Mesenchymal stem cell (in vitro differentiated cells and primary cell): ENCODE data around the gene HCN1.

Experiments used
- DNase-seq: peaks from one replicate; pipeline ENCODE4 v3.0.0-alpha.2; 2013
- H2AFZ ChIP-seq: one replicate; pipeline ENCODE4 v1.6.1; 2013; ENCODE audit warnings: low read depth, mild to moderate bottlenecking, control low read depth, inconsistent platforms, low read length, moderate library complexity
- H2AK5ac ChIP-seq: 2 replicates; pipeline ENCODE4 v1.6.1; 2013; ENCODE audit warnings: low read length, moderate library complexity, mild to moderate bottlenecking, inconsistent platforms; ENCODE audit not compliant: severe bottlenecking
- H2BK120ac ChIP-seq: one replicate; pipeline ENCODE4 v1.6.1; 2013; ENCODE audit warnings: low read depth, mild to moderate bottlenecking, inconsistent platforms, low read length, moderate library complexity
- H2BK12ac ChIP-seq, 2 experiments: one replicate each; pipeline ENCODE4 v1.6.1; 2013; ENCODE audit warnings: inconsistent platforms in 2 of 2, low read length in 2 of 2, mild to moderate bottlenecking in 2 of 2, moderate library complexity in 2 of 2, control low read depth in 1 of 2
- H2BK15ac ChIP-seq: one replicate; pipeline ENCODE4 v1.6.1; 2013; ENCODE audit warnings: mild to moderate bottlenecking, low read depth, inconsistent platforms; ENCODE audit not compliant: poor library complexity, severe bottlenecking
- H2BK5ac ChIP-seq: 2 replicates; pipeline ENCODE4 v1.6.1; 2013; ENCODE audit warnings: low read depth, mild to moderate bottlenecking, low read length, control low read depth, inconsistent platforms; ENCODE audit not compliant: poor library complexity, severe bottlenecking
- H3K14ac ChIP-seq, 2 experiments: one replicate each; pipeline ENCODE4 v1.6.1; 2013; ENCODE audit warnings: inconsistent platforms in 2 of 2, low read length in 2 of 2, control low read depth in 1 of 2, mild to moderate bottlenecking in 1 of 2, moderate library complexity in 1 of 2
- H3K18ac ChIP-seq, 2 experiments: one replicate each; pipeline ENCODE4 v1.6.1; 2013; ENCODE audit warnings: inconsistent platforms in 2 of 2, low read length in 2 of 2, control low read depth in 1 of 2, low read depth in 1 of 2, mild to moderate bottlenecking in 1 of 2
- H3K23ac ChIP-seq, 2 experiments: one replicate each; pipeline ENCODE4 v1.6.1; 2013; ENCODE audit warnings: inconsistent platforms in 2 of 2, low read length in 2 of 2, mild to moderate bottlenecking in 2 of 2, moderate library complexity in 2 of 2, control low read depth in 1 of 2
- H3K27ac ChIP-seq: 2 replicates; pipeline ENCODE4 v1.5.1; 2013; ENCODE audit warnings: mild to moderate bottlenecking, moderate library complexity, low read length, control low read depth, inconsistent platforms; ENCODE audit not compliant: poor library complexity, severe bottlenecking
- H3K27me3 ChIP-seq, 2 experiments: 2 replicates each; pipeline versions ENCODE4 v1.6.1 to v1.7.0; 2013; ENCODE audit warnings: low read length in 2 of 2, mild to moderate bottlenecking in 2 of 2, moderate library complexity in 2 of 2, control low read depth in 1 of 2, inconsistent platforms in 1 of 2; ENCODE audit not compliant: control insufficient read depth in 1 of 2, insufficient read depth in 1 of 2
- H3K36me3 ChIP-seq, 2 experiments: 2 replicates each; pipeline versions ENCODE4 v1.6.1 to v1.7.0; 2013; ENCODE audit warnings: low read length in 2 of 2, control low read depth in 1 of 2, inconsistent platforms in 1 of 2, low read depth in 1 of 2, mild to moderate bottlenecking in 1 of 2; ENCODE audit not compliant: insufficient read depth in 2 of 2, control insufficient read depth in 1 of 2
- H3K4ac ChIP-seq, 2 experiments: one replicate each; pipeline ENCODE4 v1.6.1; 2013; ENCODE audit warnings: inconsistent platforms in 2 of 2, low read length in 2 of 2, mild to moderate bottlenecking in 2 of 2, moderate library complexity in 2 of 2, control low read depth in 1 of 2, low read depth in 1 of 2
- H3K4me1 ChIP-seq: 2 replicates; pipeline ENCODE4 v1.6.1; 2013; ENCODE audit warnings: low read depth, low read length, control low read depth; ENCODE audit not compliant: control insufficient read depth, insufficient read depth
- H3K4me2 ChIP-seq: 2 replicates; pipeline ENCODE4 v1.6.1; 2013; ENCODE audit warnings: low read length, mild to moderate bottlenecking, inconsistent platforms; ENCODE audit not compliant: poor library complexity, severe bottlenecking
- H3K4me3 ChIP-seq, 2 experiments: 2 replicates each; pipeline versions ENCODE4 v1.5.1 to v1.7.0; 2013; ENCODE audit warnings: low read length in 2 of 2, mild to moderate bottlenecking in 2 of 2, control low read depth in 1 of 2, low read depth in 1 of 2; ENCODE audit not compliant: insufficient read depth in 1 of 2
- H3K79me1 ChIP-seq: replicated peaks from 2 replicates; pipeline ENCODE4 v1.6.1; 2013; ENCODE audit warnings: mild to moderate bottlenecking, control low read depth, low read length, inconsistent platforms; ENCODE audit not compliant: poor library complexity, severe bottlenecking
- H3K9ac ChIP-seq: 2 replicates; pipeline ENCODE4 v1.7.0; 2013; ENCODE audit warnings: mild to moderate bottlenecking, low read length, moderate library complexity
- H3K9me3 ChIP-seq: 2 replicates; pipeline ENCODE4 v1.7.0; 2013; ENCODE audit warnings: mild to moderate bottlenecking, low read length; ENCODE audit not compliant: control insufficient read depth
- H4K8ac ChIP-seq: one replicate; pipeline ENCODE4 v1.6.1; 2013; ENCODE audit warnings: inconsistent platforms, mild to moderate bottlenecking, low read length, moderate library complexity
- H4K91ac ChIP-seq: one replicate; pipeline ENCODE4 v1.6.1; 2013; ENCODE audit warnings: mild to moderate bottlenecking, low read length, inconsistent platforms
- WGBS: methylation state at CpG from one replicate; pipeline ENCODE4 v1.1.7; 2013; ENCODE audit warnings: mixed read lengths; 5-methylcytosine and 5-hydroxymethylcytosine counted together

The HCN1 gene

DNA sequence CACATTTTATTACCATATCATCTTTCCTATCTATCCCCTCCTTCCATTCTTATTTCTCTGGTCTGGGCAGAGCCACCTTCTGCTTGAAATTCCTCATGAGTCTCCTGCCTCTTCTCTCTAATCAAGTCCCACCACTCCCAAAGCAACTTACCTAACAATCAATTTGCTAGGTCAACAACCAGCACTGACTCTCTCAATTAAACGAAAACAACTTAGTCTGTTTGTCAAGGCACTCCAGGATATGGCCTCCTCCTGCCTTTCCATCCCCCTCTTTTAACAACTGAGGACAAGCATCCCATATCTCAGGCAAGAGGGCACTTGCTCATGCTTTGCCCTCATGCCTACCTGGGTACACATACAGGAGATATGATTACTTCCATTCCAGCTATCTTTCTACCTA is 47.4 kb downstream of the HCN1 start:
- no peak overlapping the region for H2BK12ac ChIP-seq
- H3K27me3 ChIP-seq, result no peaks in the 10 kb centered on the region
- no peaks in the 10 kb centered on the region for H3K4me1 ChIP-seq
- H3K4ac ChIP-seq, result no peak overlapping the region
- no peak overlapping the region for H3K4me2 ChIP-seq
- H3K18ac ChIP-seq, result no peak overlapping the region
- H3K9ac ChIP-seq, result no peak overlapping the region
- 29% methylated on average over 1 of the region's 1 CpG for WGBS
- no peak overlapping the region for H2BK120ac ChIP-seq
- no peak overlapping the region for H3K4me3 ChIP-seq
- no peak overlapping the region for H2AFZ ChIP-seq
- no peak overlapping the region for H2BK5ac ChIP-seq
- no peak overlapping the region for H2AK5ac ChIP-seq
- no peaks in the 10 kb centered on the region for H3K36me3 ChIP-seq
- no peak overlapping the region for H4K8ac ChIP-seq
- no peak overlapping the region for H3K14ac ChIP-seq
- no peak for DNase-seq
- no peak overlapping the region for H3K23ac ChIP-seq
- no peak overlapping the region for H4K91ac ChIP-seq
- H2BK15ac ChIP-seq, result no peak overlapping the region
- no peak overlapping the region for H3K27ac ChIP-seq
- H3K79me1 ChIP-seq, result no peaks in the 10 kb centered on the region
- H3K9me3 ChIP-seq, result no peaks in the 10 kb centered on the region

DNA sequence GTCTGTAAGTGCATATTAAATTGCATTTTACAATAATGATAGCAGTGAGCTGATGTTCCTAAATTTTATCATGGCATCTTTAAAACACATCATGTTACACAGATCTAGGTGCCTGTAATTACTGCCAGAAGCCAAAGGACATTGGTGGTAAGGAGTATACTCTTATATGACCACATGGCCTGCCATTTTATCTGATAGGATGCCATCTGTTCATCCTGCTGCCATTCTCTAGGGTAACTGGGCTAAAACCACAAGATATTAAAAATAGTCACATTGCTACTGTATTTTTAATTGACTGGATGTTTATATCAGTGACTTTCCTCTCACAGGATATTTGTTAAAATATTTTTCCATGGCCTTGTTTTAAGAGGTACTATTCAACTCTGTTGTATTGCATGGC is 53.1 kb downstream of the HCN1 start:
- no peak overlapping the region for H3K4me2 ChIP-seq
- H3K4me3 ChIP-seq, result no peak overlapping the region
- H3K27me3 ChIP-seq, result no peaks in the 10 kb centered on the region
- H3K18ac ChIP-seq, result no peak overlapping the region
- H3K9me3 ChIP-seq, result no peaks in the 10 kb centered on the region
- no peak overlapping the region for H3K4ac ChIP-seq
- H2BK15ac ChIP-seq, result no peak overlapping the region
- no peak overlapping the region for H4K8ac ChIP-seq
- H3K4me1 ChIP-seq, result no peaks in the 10 kb centered on the region
- DNase-seq, result no peak
- no peaks in the 10 kb centered on the region for H3K79me1 ChIP-seq
- H2AK5ac ChIP-seq, result no peak overlapping the region
- no peaks in the 10 kb centered on the region for H3K36me3 ChIP-seq
- H2AFZ ChIP-seq, result no peak overlapping the region
- no peak overlapping the region for H3K9ac ChIP-seq
- no peak overlapping the region for H2BK5ac ChIP-seq
- H2BK120ac ChIP-seq, result no peak overlapping the region
- H2BK12ac ChIP-seq, result no peak overlapping the region
- no peak overlapping the region for H3K27ac ChIP-seq
- H3K14ac ChIP-seq, result no peak overlapping the region
- H4K91ac ChIP-seq, result no peak overlapping the region
- H3K23ac ChIP-seq, result no peak overlapping the region

DNA sequence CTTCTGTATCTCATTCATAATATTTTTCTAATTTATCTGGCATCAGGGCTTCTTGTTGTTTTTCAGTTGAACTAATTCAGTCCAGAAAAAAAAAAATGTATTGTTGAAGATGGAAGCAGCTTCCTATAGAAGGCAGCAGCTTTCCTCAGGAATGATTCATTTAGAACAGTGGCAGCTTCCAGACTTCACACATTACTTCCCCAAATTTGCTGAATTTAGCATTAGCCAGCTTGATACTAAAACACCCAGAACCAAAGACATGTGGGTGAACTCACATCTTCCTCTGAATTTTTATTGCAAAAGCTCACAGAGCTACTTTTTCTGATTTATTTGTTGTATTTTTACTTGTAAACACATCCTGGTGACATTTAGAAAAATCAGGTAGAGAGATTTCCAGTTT is 53.8 kb downstream of the HCN1 start:
- H3K9ac ChIP-seq, result no peak overlapping the region
- no peaks in the 10 kb centered on the region for H3K27me3 ChIP-seq
- no peaks in the 10 kb centered on the region for H3K4me1 ChIP-seq
- H2BK5ac ChIP-seq, result no peak overlapping the region
- H3K36me3 ChIP-seq, result no peaks in the 10 kb centered on the region
- H3K9me3 ChIP-seq, result no peaks in the 10 kb centered on the region
- no peaks in the 10 kb centered on the region for H3K79me1 ChIP-seq
- no peak overlapping the region for H2AFZ ChIP-seq
- no peak overlapping the region for H2BK15ac ChIP-seq
- H4K8ac ChIP-seq, result no peak overlapping the region
- H3K4me2 ChIP-seq, result no peak overlapping the region
- H3K18ac ChIP-seq, result no peak overlapping the region
- no peak for DNase-seq
- H3K4ac ChIP-seq, result no peak overlapping the region
- no peak overlapping the region for H3K4me3 ChIP-seq
- H2BK120ac ChIP-seq, result no peak overlapping the region
- H4K91ac ChIP-seq, result no peak overlapping the region
- H3K14ac ChIP-seq, result no peak overlapping the region
- H2AK5ac ChIP-seq, result no peak overlapping the region
- H3K27ac ChIP-seq, result no peak overlapping the region
- no peak overlapping the region for H3K23ac ChIP-seq
- H2BK12ac ChIP-seq, result no peak overlapping the region

DNA sequence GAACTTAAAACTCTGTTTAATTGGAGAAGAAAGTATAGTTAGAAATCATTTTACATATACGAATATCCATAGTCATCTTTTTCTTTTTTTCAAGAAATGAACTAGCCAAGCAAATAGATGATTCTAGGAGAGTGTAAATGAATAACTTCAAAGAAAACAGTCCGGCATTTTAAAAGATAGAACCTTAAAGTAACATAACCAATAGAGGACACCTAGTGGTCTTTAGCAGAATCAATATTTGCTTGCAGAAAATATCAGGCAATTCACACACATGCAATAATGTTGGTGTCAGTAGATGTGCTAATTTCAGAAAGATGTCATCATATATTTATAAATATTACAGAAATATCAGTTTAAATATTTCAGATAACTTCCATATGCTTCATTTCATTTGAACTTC is 57.1 kb downstream of the HCN1 start:
- peak; percentile 1 for DNase-seq
- H4K8ac ChIP-seq, result no peak overlapping the region
- no peaks in the 10 kb centered on the region for H3K4me1 ChIP-seq
- H3K4ac ChIP-seq, result no peak overlapping the region
- no peak overlapping the region for H2AFZ ChIP-seq
- no peak overlapping the region for H3K27ac ChIP-seq
- no peak overlapping the region for H3K4me3 ChIP-seq
- H3K14ac ChIP-seq, result no peak overlapping the region
- no peaks in the 10 kb centered on the region for H3K36me3 ChIP-seq
- no peak overlapping the region for H2BK12ac ChIP-seq
- no peaks in the 10 kb centered on the region for H3K79me1 ChIP-seq
- H2BK15ac ChIP-seq, result no peak overlapping the region
- H3K23ac ChIP-seq, result no peak overlapping the region
- H3K9me3 ChIP-seq, result no peaks in the 10 kb centered on the region
- no peak overlapping the region for H3K18ac ChIP-seq
- no peak overlapping the region for H3K9ac ChIP-seq
- no peaks in the 10 kb centered on the region for H3K27me3 ChIP-seq
- H2AK5ac ChIP-seq, result no peak overlapping the region
- no peak overlapping the region for H2BK5ac ChIP-seq
- no peak overlapping the region for H4K91ac ChIP-seq
- no peak overlapping the region for H3K4me2 ChIP-seq
- no CpG with 5 or more reads among the region's 2 CpGs for WGBS
- H2BK120ac ChIP-seq, result no peak overlapping the region
